A549 (cell line): ENCODE measurements around the gene PCDH18.

ENCODE experiments used
- CEBPB ChIP-seq, 2 experiments: fragments of >200 bp in 1 of 2; sonication (Bioruptor Twin) in 1 of 2; formaldehyde crosslinking in 1 of 2; IDR thresholded peaks; 2 replicates each; pipeline ENCODE4 v1.6.1; 2012 to 2016
- CTCF ChIP-seq: fragments of >200 bp; sonication (Bioruptor Twin); formaldehyde crosslinking; IDR thresholded peaks from 3 replicates; pipeline ENCODE4 v1.5.1; 2016
- ELK1 ChIP-seq: fragments of 150-350 bp; IDR thresholded peaks from 2 replicates; pipeline ENCODE4 v1.6.1; 2014; ENCODE audit warnings: low read depth, mild to moderate bottlenecking, low read length
- HEYL ChIP-seq: fragments of 250-450 bp; sonication (Bioruptor Pico); IDR thresholded peaks from 2 replicates; pipeline ENCODE4 v1.8.0; 2021; ENCODE audit warnings: mild to moderate bottlenecking, moderate library complexity
- HOXA7 ChIP-seq: fragments of 250-450 bp; sonication (Bioruptor Pico); IDR thresholded peaks from 2 replicates; pipeline ENCODE4 v1.5.0; 2020; ENCODE audit warnings: mild to moderate bottlenecking, moderate library complexity
- NPAS2 ChIP-seq: fragments of 250-450 bp; sonication (Bioruptor Pico); IDR thresholded peaks from 2 replicates; pipeline ENCODE4 v1.8.0; 2022; ENCODE audit warnings: mild to moderate bottlenecking, moderate library complexity, borderline replicate concordance
- POLR2A ChIP-seq: IDR thresholded peaks from 2 replicates; pipeline ENCODE4 v1.6.1; 2012; ENCODE audit warnings: mild to moderate bottlenecking, low read length
- POLR2AphosphoS2 ChIP-seq: conservative IDR thresholded peaks from 2 replicates; pipeline ENCODE4 v1.6.1; 2012; ENCODE audit warnings: low read length, improper control_type of control experiment, inconsistent platforms
- TF ChIP-seq, protein P1 (sequence below): fragments of 200-600 bp; sonication (generic); IDR thresholded peaks from 2 replicates; pipeline ENCODE4 v1.6.1; 2016; ENCODE audit warnings: antibody characterized with exemption, mild to moderate bottlenecking, moderate library complexity

GRCh38 chr4:137526681-137527080, 5.6 kb downstream of the PCDH18 start:
- no peak for TF ChIP-seq POLR2A
- no peak for TF ChIP-seq POLR2AphosphoS2
- no peak for TF ChIP-seq CTCF
- no peak for TF ChIP-seq CEBPB (IDR thresholded peaks at IDR 0.05)
- no peak for TF ChIP-seq HOXA7
- TF ChIP-seq NPAS2 (CRISPR knock-in tag), result no peak
- TF ChIP-seq, protein P1, sequence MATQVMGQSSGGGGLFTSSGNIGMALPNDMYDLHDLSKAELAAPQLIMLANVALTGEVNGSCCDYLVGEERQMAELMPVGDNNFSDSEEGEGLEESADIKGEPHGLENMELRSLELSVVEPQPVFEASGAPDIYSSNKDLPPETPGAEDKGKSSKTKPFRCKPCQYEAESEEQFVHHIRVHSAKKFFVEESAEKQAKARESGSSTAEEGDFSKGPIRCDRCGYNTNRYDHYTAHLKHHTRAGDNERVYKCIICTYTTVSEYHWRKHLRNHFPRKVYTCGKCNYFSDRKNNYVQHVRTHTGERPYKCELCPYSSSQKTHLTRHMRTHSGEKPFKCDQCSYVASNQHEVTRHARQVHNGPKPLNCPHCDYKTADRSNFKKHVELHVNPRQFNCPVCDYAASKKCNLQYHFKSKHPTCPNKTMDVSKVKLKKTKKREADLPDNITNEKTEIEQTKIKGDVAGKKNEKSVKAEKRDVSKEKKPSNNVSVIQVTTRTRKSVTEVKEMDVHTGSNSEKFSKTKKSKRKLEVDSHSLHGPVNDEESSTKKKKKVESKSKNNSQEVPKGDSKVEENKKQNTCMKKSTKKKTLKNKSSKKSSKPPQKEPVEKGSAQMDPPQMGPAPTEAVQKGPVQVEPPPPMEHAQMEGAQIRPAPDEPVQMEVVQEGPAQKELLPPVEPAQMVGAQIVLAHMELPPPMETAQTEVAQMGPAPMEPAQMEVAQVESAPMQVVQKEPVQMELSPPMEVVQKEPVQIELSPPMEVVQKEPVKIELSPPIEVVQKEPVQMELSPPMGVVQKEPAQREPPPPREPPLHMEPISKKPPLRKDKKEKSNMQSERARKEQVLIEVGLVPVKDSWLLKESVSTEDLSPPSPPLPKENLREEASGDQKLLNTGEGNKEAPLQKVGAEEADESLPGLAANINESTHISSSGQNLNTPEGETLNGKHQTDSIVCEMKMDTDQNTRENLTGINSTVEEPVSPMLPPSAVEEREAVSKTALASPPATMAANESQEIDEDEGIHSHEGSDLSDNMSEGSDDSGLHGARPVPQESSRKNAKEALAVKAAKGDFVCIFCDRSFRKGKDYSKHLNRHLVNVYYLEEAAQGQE, result no peak
- no peak for TF ChIP-seq HEYL (CRISPR knock-in tag)
- no peak for TF ChIP-seq ELK1
